Measurements from ENCODE around the gene SYCP2L.
"Not testable (repeated sequence)": the region's sequence is repeated elsewhere in the genome, so short reads cannot be mapped to it uniquely, and the experiment has no call there.

The SYCP2L gene

DNA sequence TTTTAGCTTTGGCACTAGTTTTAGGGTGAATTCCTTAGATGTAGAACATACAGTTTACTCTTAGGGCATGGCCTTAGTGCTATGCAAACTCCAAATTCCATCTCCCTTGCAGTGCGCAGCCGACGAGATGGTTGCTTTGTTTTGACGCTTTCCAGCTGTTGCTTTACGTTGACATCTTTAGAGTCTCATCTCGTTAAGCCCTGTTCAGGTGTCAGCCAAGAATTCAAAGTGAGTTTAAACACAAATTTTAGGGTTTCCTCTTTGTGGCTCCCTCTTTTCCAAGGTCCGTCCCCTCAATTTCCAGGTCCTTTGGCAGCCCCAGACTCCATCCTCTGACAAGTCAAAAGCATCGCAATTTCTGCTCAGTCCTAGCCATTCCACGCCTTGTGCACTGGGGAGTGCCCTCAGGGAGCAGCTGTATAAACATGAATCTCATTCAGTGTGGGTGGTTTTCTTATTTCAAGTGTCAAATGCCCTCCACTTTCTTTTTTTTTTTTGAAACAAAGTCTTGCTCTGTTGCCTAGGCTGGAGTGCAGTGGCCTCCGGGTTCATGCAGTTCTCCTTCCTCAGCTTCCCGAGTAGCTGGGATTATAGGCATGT, 34.4 kb upstream of the SYCP2L start:
- H3K79me2 ChIP-seq (ENCODE audit: insufficient read depth, low read depth): no peaks in the 10 kb centered on the region
- no peak overlapping the region for H3K9ac ChIP-seq
- no peaks in the 10 kb centered on the region for H3K36me3 ChIP-seq (ENCODE audit: insufficient read depth)
- TF ChIP-seq, protein P1, sequence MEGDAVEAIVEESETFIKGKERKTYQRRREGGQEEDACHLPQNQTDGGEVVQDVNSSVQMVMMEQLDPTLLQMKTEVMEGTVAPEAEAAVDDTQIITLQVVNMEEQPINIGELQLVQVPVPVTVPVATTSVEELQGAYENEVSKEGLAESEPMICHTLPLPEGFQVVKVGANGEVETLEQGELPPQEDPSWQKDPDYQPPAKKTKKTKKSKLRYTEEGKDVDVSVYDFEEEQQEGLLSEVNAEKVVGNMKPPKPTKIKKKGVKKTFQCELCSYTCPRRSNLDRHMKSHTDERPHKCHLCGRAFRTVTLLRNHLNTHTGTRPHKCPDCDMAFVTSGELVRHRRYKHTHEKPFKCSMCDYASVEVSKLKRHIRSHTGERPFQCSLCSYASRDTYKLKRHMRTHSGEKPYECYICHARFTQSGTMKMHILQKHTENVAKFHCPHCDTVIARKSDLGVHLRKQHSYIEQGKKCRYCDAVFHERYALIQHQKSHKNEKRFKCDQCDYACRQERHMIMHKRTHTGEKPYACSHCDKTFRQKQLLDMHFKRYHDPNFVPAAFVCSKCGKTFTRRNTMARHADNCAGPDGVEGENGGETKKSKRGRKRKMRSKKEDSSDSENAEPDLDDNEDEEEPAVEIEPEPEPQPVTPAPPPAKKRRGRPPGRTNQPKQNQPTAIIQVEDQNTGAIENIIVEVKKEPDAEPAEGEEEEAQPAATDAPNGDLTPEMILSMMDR (conservative IDR thresholded peaks at IDR 0.05; ENCODE audit: low read depth, low read length): no peak
- no peaks in the 10 kb centered on the region for H3K27me3 ChIP-seq (ENCODE audit: insufficient read depth, low read depth)
- H2AFZ ChIP-seq (ENCODE audit: low read depth): no peak overlapping the region
- H3K4me3 ChIP-seq (IDR thresholded peaks at IDR 0.05; ENCODE audit: insufficient read depth, low read depth, low read length): no peak overlapping the region
- H3K4me1 ChIP-seq (ENCODE audit: low read depth, poor library complexity, severe bottlenecking): no peaks in the 10 kb centered on the region
- H4K20me1 ChIP-seq (ENCODE audit: insufficient read depth): no peaks in the 10 kb centered on the region
- no peak overlapping the region for H3K4me2 ChIP-seq
- no peak overlapping the region for H3K27ac ChIP-seq

DNA sequence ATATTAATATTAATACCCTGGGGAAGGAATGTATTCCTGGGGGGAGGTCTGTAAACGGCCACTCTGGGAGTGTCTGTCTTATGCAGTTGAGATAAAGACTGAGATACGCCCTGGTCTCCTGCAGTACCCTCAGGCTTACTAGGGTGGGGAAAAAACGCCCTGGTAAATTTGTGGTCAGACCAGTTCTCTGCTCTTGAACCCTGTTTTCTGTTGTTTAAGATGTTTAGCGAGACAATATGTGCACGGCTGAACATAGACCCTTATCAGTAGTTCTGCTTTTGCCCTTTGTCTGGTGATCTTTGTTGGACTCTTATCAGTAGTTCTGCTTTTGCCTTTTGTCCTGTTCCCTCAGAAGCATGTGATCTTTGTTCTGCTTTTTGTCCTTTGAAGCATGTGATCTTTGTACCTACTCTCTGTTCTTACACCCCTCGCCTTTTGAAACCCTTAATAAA, 33.0 kb upstream of the SYCP2L start:
- not testable (repeated sequence) for H3K27me3 ChIP-seq (ENCODE audit: insufficient read depth, low read depth); H3K27ac ChIP-seq; H3K79me2 ChIP-seq (ENCODE audit: insufficient read depth, low read depth)

DNA sequence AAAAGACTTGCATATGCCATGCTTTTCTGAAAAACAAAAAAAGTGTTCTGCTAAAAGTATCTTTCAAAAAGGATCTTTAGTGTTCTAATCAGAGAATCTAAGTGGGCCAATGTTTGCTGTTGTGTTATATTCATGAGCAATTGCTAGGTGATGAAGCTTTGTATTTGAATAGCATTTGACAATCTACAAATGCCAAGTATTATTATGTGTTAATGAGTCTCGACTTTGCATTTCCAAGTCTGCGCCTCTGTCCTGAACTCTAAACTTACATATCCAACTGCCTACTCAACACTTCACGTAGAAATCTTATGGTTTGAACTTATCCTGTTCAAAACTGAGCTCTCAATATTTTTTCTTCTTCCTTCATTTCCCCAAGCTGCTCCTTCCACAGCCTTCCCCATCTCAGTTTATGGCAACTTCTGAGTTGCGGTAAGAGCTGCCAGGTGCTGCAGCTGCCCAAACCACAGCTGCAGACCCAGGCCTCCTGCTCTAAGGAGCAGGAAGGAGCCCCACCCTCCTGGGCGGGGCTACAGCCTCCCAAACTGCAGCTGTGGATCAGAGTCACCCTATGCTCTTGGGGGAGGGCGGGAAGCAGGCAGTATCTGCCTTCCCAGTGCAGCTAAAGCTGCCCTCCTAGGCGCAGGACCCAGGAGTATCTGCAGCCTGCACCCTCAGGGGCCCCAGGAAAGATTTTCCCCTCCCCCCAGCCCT, 31.8 kb upstream of the SYCP2L start:
- no peaks in the 10 kb centered on the region for H3K79me2 ChIP-seq (ENCODE audit: insufficient read depth, low read depth)
- H3K27me3 ChIP-seq (ENCODE audit: insufficient read depth, low read depth): no peaks in the 10 kb centered on the region
- H3K4me3 ChIP-seq (IDR thresholded peaks at IDR 0.05; ENCODE audit: insufficient read depth, low read depth, low read length): no peak overlapping the region
- no peak overlapping the region for H2AFZ ChIP-seq (ENCODE audit: low read depth)
- TF ChIP-seq, protein P1 (conservative IDR thresholded peaks at IDR 0.05; ENCODE audit: low read depth, low read length): no peak
- no peaks in the 10 kb centered on the region for H3K36me3 ChIP-seq (ENCODE audit: insufficient read depth)
- H3K4me2 ChIP-seq: no peak overlapping the region
- H3K4me1 ChIP-seq (ENCODE audit: low read depth, poor library complexity, severe bottlenecking): no peaks in the 10 kb centered on the region
- H3K27ac ChIP-seq: no peak overlapping the region
- no peaks in the 10 kb centered on the region for H4K20me1 ChIP-seq (ENCODE audit: insufficient read depth)
- no peak overlapping the region for H3K9ac ChIP-seq

More for the DNA sequence above, 33.0 kb upstream of the SYCP2L start:
- not testable (repeated sequence) for H3K4me1 ChIP-seq (ENCODE audit: low read depth, poor library complexity, severe bottlenecking); H3K4me2 ChIP-seq; H4K20me1 ChIP-seq (ENCODE audit: insufficient read depth); H3K4me3 ChIP-seq (IDR thresholded peaks at IDR 0.05; ENCODE audit: insufficient read depth, low read depth, low read length); H3K9ac ChIP-seq; H3K36me3 ChIP-seq (ENCODE audit: insufficient read depth); H2AFZ ChIP-seq (ENCODE audit: low read depth)

DNA sequence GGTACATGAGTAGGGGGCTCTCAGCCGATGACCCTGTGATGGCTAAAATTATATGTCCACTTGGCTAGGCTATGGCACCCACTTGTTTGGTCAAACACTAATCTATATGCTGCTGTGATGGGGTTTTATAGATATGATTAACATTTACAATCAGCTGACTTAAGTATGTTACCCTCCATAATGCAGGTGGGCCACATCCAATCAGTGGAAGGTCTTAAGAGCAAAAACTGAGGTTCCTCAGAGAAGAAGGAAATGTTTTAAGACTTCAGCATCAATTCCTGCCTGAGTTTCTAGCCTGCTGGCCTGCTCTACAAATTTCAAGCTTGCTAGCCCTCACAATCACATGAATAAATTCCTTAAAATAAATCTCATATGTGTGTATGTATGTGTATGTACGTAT, 29.6 kb upstream of the SYCP2L start:
- Histone ChIP-seq H3K4me2 (no peak overlapping the region), H3K36me3 (ENCODE audit: insufficient read depth) (no peaks in the 10 kb centered on the region), H2AFZ (ENCODE audit: low read depth) (no peak overlapping the region), H3K4me3 (IDR thresholded peaks at IDR 0.05; ENCODE audit: insufficient read depth, low read depth, low read length) (no peak overlapping the region), H3K27me3 (ENCODE audit: insufficient read depth, low read depth) (no peaks in the 10 kb centered on the region), H3K4me1 (ENCODE audit: low read depth, poor library complexity, severe bottlenecking) (no peaks in the 10 kb centered on the region), H3K27ac (no peak overlapping the region), H3K9ac (no peak overlapping the region), H3K79me2 (ENCODE audit: insufficient read depth, low read depth) (no peaks in the 10 kb centered on the region), H4K20me1 (ENCODE audit: insufficient read depth) (no peaks in the 10 kb centered on the region)
- TF ChIP-seq, protein P1 (conservative IDR thresholded peaks at IDR 0.05; ENCODE audit: low read depth, low read length): no peak

DNA sequence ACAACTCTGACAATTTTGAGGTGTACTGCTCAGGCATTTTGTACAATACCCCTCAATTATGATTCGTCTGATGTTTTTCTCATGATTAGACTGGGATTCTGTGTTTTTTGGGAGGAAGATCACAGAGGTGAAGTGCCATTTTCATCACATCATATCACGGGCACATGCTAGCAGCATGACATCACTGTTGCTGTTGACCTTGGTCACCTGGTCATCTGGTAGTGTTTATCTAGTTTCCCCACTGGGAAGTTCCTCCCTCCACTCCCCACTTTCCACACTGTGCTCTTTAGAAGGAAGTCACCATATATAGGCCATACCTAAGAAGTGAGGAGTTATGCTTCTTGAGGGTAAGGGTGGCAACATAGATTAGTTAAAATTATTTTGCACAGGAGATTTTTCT, 25.8 kb upstream of the SYCP2L start:
- H3K27ac ChIP-seq: no peak overlapping the region

More for the DNA sequence above, 25.8 kb upstream of the SYCP2L start:
- H2AFZ ChIP-seq (ENCODE audit: low read depth): no peak overlapping the region
- TF ChIP-seq, protein P1 (conservative IDR thresholded peaks at IDR 0.05; ENCODE audit: low read depth, low read length): no peak
- no peaks in the 10 kb centered on the region for H3K79me2 ChIP-seq (ENCODE audit: insufficient read depth, low read depth)
- H3K4me1 ChIP-seq (ENCODE audit: low read depth, poor library complexity, severe bottlenecking): no peaks in the 10 kb centered on the region
- no peak overlapping the region for H3K4me2 ChIP-seq
- H4K20me1 ChIP-seq (ENCODE audit: insufficient read depth): no peaks in the 10 kb centered on the region
- no peak overlapping the region for H3K4me3 ChIP-seq (IDR thresholded peaks at IDR 0.05; ENCODE audit: insufficient read depth, low read depth, low read length)
- H3K27me3 ChIP-seq (ENCODE audit: insufficient read depth, low read depth): no peaks in the 10 kb centered on the region
- no peak overlapping the region for H3K9ac ChIP-seq
- H3K36me3 ChIP-seq (ENCODE audit: insufficient read depth): no peaks in the 10 kb centered on the region

Data from KMS-11 (cell line).